GM18520 (cell line): ENCODE measurements around the gene H2AZ2.
"Not testable (repeated sequence)": the region's sequence is repeated elsewhere in the genome, so short reads cannot be mapped to it uniquely, and the experiment has no call there.

Source experiments
- ATAC-seq: cut with Tn5 transposase; IDR thresholded peaks from one replicate; pipeline ENCODE4 v1.9.1; 2021; ENCODE audit not compliant: unreplicated experiment

Gene H2AZ2

DNA sequence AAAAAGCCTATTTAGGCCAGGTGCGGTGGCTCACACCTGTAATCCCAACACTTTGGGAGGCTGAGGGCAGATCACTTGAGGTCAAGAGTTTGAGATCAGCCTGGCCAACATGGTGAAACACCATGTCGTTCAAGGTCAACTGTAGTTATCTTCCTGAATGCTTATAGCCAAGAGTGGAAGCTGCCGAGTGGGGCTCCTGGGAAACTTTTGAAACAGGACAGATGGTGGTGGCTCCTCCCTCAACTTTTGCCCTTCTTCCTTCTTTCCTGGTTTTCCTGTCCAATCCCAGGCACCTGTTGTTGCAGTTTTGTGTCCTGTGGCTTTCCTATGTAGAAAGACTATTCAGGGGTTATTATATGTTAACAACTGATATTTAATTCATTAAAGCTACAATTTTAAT lies 60.1 kb downstream of the H2AZ2 start:
- no peak for ATAC-seq

- no peak for ATAC-seq
These were observed 60.8 kb downstream of the H2AZ2 start for GRCh38 chr7:44787041-44787440.

GRCh38 chr7:44785218-44785617 lies 62.7 kb downstream of the H2AZ2 start:
- ATAC-seq = not testable (repeated sequence)

DNA sequence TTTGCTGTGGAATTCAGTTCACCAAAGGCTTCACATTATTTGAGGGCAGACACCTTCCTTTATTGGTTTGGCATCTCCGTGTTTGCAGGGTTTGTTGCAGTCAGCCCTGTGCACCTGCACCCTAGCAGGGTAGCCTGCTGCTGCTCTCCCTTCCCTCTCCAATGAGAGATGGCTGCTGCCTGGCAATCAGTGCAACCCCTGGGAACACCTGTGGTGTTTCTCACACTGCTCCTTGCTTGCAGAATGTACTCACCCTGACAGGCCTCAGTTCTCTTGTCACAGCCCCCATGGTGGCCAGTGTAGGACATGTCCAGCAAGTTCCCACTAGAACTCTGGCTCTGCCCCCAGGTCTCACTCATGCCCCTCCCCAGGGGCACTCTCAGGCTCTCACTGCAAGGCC lies 63.5 kb downstream of the H2AZ2 start:
- no peak for ATAC-seq

- ATAC-seq = no peak
These were observed 64.5 kb downstream of the H2AZ2 start for GRCh38 chr7:44783407-44783806.

GRCh38 chr7:44782460-44782859 lies 65.4 kb downstream of the H2AZ2 start:
- no peak for ATAC-seq
